ENCODE data around the gene SUMO2. TPM values are rescaled to one million over a fixed set of nuclear protein-coding genes. Genes with fewer than 3 reads are reported as not detected.
A peak's percentile ranks its signal among the peaks of the same experiment; 100 is the strongest.

The SUMO2 gene
- total RNA-seq, 1 donor from 2014 or later, result 483 TPM

GRCh38 chr17:75228305-75228704 lies 45.5 kb upstream of the SUMO2 start:
- no peaks in the 10 kb centered on the region for H3K4me1 Mint-ChIP-seq (ENCODE audit: unreplicated experiment)
- H3K36me3 Mint-ChIP-seq (ENCODE audit: unreplicated experiment), result peaks cover 39% of the 10 kb centered on the region
- no peak overlapping the region for H3K4me3 Mint-ChIP-seq (ENCODE audit: unreplicated experiment)
- H3K9me3 Mint-ChIP-seq (ENCODE audit: unreplicated experiment), result no peaks in the 10 kb centered on the region
- peak overlapping the region; percentile 44 for H3K27ac Mint-ChIP-seq (ENCODE audit: unreplicated experiment)
- no peak for TF ChIP-seq CTCF (IDR thresholded peaks at IDR 0.05)
- no peaks in the 10 kb centered on the region for H3K27me3 Mint-ChIP-seq (ENCODE audit: unreplicated experiment)
- no peak for DNase-seq (ENCODE audit: extremely low spot score, unreplicated experiment)

GRCh38 chr17:75227729-75228128 lies 45.0 kb upstream of the SUMO2 start:
- no peak overlapping the region for H3K27ac Mint-ChIP-seq (ENCODE audit: unreplicated experiment)
- no peak for TF ChIP-seq CTCF (IDR thresholded peaks at IDR 0.05)
- H3K27me3 Mint-ChIP-seq (ENCODE audit: unreplicated experiment), result no peaks in the 10 kb centered on the region
- peaks cover 36% of the 10 kb centered on the region for H3K36me3 Mint-ChIP-seq (ENCODE audit: unreplicated experiment)
- H3K4me1 Mint-ChIP-seq (ENCODE audit: unreplicated experiment), result no peaks in the 10 kb centered on the region
- H3K4me3 Mint-ChIP-seq (ENCODE audit: unreplicated experiment), result no peak overlapping the region
- DNase-seq (ENCODE audit: extremely low spot score, unreplicated experiment), result no peak
- H3K9me3 Mint-ChIP-seq (ENCODE audit: unreplicated experiment), result no peaks in the 10 kb centered on the region

- H3K36me3 Mint-ChIP-seq (ENCODE audit: unreplicated experiment), result peaks cover 26% of the 10 kb centered on the region
- H3K27me3 Mint-ChIP-seq (ENCODE audit: unreplicated experiment), result no peaks in the 10 kb centered on the region
- no peak overlapping the region for H3K4me3 Mint-ChIP-seq (ENCODE audit: unreplicated experiment)
- no peaks in the 10 kb centered on the region for H3K4me1 Mint-ChIP-seq (ENCODE audit: unreplicated experiment)
- no peak for DNase-seq (ENCODE audit: extremely low spot score, unreplicated experiment)
- no peak for TF ChIP-seq CTCF (IDR thresholded peaks at IDR 0.05)
- no peaks in the 10 kb centered on the region for H3K9me3 Mint-ChIP-seq (ENCODE audit: unreplicated experiment)
- H3K27ac Mint-ChIP-seq (ENCODE audit: unreplicated experiment), result no peak overlapping the region
Measured at GRCh38 chr17:75225016-75225415, 42.3 kb upstream of the SUMO2 start.

GRCh38 chr17:75219815-75220214 lies 37.1 kb upstream of the SUMO2 start:
- Mint-ChIP-seq H3K27me3 (ENCODE audit: unreplicated experiment) (no peaks in the 10 kb centered on the region), H3K9me3 (ENCODE audit: unreplicated experiment) (no peaks in the 10 kb centered on the region), H3K4me3 (ENCODE audit: unreplicated experiment) (no peak overlapping the region), H3K27ac (ENCODE audit: unreplicated experiment) (no peak overlapping the region), H3K4me1 (ENCODE audit: unreplicated experiment) (no peaks in the 10 kb centered on the region), H3K36me3 (ENCODE audit: unreplicated experiment) (peaks cover 29% of the 10 kb centered on the region)
- TF ChIP-seq CTCF (IDR thresholded peaks at IDR 0.05), result no peak
- DNase-seq (ENCODE audit: extremely low spot score, unreplicated experiment), result no peak

GRCh38 chr17:75218131-75218530 lies 35.4 kb upstream of the SUMO2 start:
- no peak overlapping the region for H3K4me3 Mint-ChIP-seq (ENCODE audit: unreplicated experiment)
- no peaks in the 10 kb centered on the region for H3K9me3 Mint-ChIP-seq (ENCODE audit: unreplicated experiment)
- H3K27me3 Mint-ChIP-seq (ENCODE audit: unreplicated experiment), result no peaks in the 10 kb centered on the region
- no peak for TF ChIP-seq CTCF (IDR thresholded peaks at IDR 0.05)
- H3K4me1 Mint-ChIP-seq (ENCODE audit: unreplicated experiment), result no peaks in the 10 kb centered on the region
- DNase-seq (ENCODE audit: extremely low spot score, unreplicated experiment), result no peak
- no peak overlapping the region for H3K27ac Mint-ChIP-seq (ENCODE audit: unreplicated experiment)
- H3K36me3 Mint-ChIP-seq (ENCODE audit: unreplicated experiment), result peaks cover 34% of the 10 kb centered on the region

All from osteocyte (in vitro differentiated cells).